H1 (cell line): ENCODE measurements around the gene NFYB. TPM values are rescaled to one million over a fixed set of nuclear protein-coding genes. Genes with fewer than 3 reads are reported as not detected.

ENCODE experiments used
- CTCF ChIA-PET: fragments of 300-600 bp; sonication (Branson Sonifier 250); formaldehyde crosslinking; loops from one replicate; lab custom pipeline; 2021; ENCODE audit not compliant: partially characterized antibody; lab: Charles Lee
- POLR2A ChIA-PET: fragments of 300-600 bp; sonication (Branson Sonifier 250); formaldehyde crosslinking; loops from one replicate; lab custom pipeline; 2021; ENCODE audit warnings: inconsistent platforms; ENCODE audit not compliant: partially characterized antibody; lab: Charles Lee
- DNase-seq, 2 experiments: peaks; one replicate each; pipeline versions ENCODE4 v3.0.0 to v3.0.0-alpha.2; 2010 to 2022; ENCODE audit warnings: low spot score in 2 of 2, low read depth in 1 of 2, mixed read lengths in 1 of 2
- FAIRE-seq: peaks from 2 replicates; lab custom pipeline; 2011; peaks lifted over from hg19 to GRCh38; lab: Jason Lieb, UNC
- H2AFZ ChIP-seq: 2 replicates; pipeline ENCODE4 v1.8.1; 2012; ENCODE audit warnings: low read length, inconsistent platforms
- H2AK5ac ChIP-seq: 2 replicates; pipeline ENCODE4 v1.6.1; 2013; ENCODE audit warnings: low read depth, low read length
- H2BK120ac ChIP-seq: replicated peaks from 2 replicates; pipeline ENCODE3; 2013; ENCODE audit warnings: low read depth, low read length, inconsistent platforms
- H2BK12ac ChIP-seq: 2 replicates; pipeline ENCODE4 v1.6.1; 2013; ENCODE audit warnings: low read depth, low read length
- H2BK15ac ChIP-seq: 2 replicates; pipeline ENCODE4 v1.6.1; 2013; ENCODE audit warnings: low read length
- H2BK20ac ChIP-seq: 2 replicates; pipeline ENCODE4 v1.6.1; 2013; ENCODE audit warnings: low read length
- H2BK5ac ChIP-seq: 2 replicates; pipeline ENCODE4 v1.6.1; 2013; ENCODE audit warnings: low read depth, low read length
- H3K14ac ChIP-seq: 2 replicates; pipeline ENCODE4 v1.6.1; 2013; ENCODE audit warnings: inconsistent platforms; ENCODE audit not compliant: insufficient read length
- H3K18ac ChIP-seq: 2 replicates; pipeline ENCODE4 v1.6.1; 2013; ENCODE audit warnings: low read length; ENCODE audit errors: extremely low read depth
- H3K23ac ChIP-seq: 2 replicates; pipeline ENCODE4 v1.6.1; 2013; ENCODE audit warnings: inconsistent platforms; ENCODE audit not compliant: insufficient read length
- H3K23me2 ChIP-seq: 2 replicates; pipeline ENCODE4 v1.6.1; 2013; ENCODE audit warnings: low read depth, low read length
- H3K27ac ChIP-seq: 2 replicates; pipeline ENCODE4 v1.6.1; 2011; ENCODE audit warnings: low read depth, low read length, inconsistent platforms
- H3K27me3 ChIP-seq, 4 experiments: replicated peaks in 1 of 4; 1 replicate in 1 of 4; 2 replicates in 3 of 4; pipeline versions ENCODE4 v1.6.1 to v1.8.1; 2011 to 2013; ENCODE audit warnings: low read length in 3 of 4, mild to moderate bottlenecking in 3 of 4, inconsistent platforms in 2 of 4, mixed read lengths in 2 of 4, moderate library complexity in 1 of 4; ENCODE audit not compliant: control insufficient read depth in 3 of 4, insufficient read depth in 3 of 4; ENCODE audit errors: extremely low read depth in 1 of 4
- H3K36me3 ChIP-seq, 4 experiments: 2 replicates each; pipeline versions ENCODE4 v1.6.1 to v1.8.1; 2011 to 2013; ENCODE audit warnings: mild to moderate bottlenecking in 4 of 4, low read length in 3 of 4, moderate library complexity in 2 of 4, control low read depth in 1 of 4, inconsistent platforms in 1 of 4; ENCODE audit not compliant: insufficient read depth in 4 of 4, control insufficient read depth in 2 of 4
- H3K4ac ChIP-seq: replicated peaks from 2 replicates; pipeline ENCODE3; 2013; ENCODE audit warnings: low read length, low read depth, mixed read lengths, inconsistent platforms; ENCODE audit not compliant: insufficient read length
- H3K4me1 ChIP-seq, 4 experiments: replicated peaks in 1 of 4; 1 replicate in 1 of 4; 2 replicates in 3 of 4; pipeline versions ENCODE4 v1.6.1 to v1.8.1; 2011 to 2013; ENCODE audit warnings: low read length in 3 of 4, inconsistent platforms in 2 of 4, mixed read lengths in 1 of 4; ENCODE audit not compliant: insufficient read depth in 4 of 4, control insufficient read depth in 3 of 4
- H3K4me2 ChIP-seq, 2 experiments: 2 replicates each; pipeline versions ENCODE4 v1.6.1 to v1.8.1; 2011 to 2013; ENCODE audit warnings: low read depth in 2 of 2, low read length in 2 of 2, control low read depth in 1 of 2, inconsistent platforms in 1 of 2, mild to moderate bottlenecking in 1 of 2; ENCODE audit not compliant: insufficient read depth in 1 of 2
- H3K4me3 ChIP-seq, 4 experiments: fragments of 200-600, 300-600 bp in 1 of 4; sonication (generic), shearing (Covaris generic), sonication (Bioruptor Twin) in 1 of 4; 2 replicates each; pipeline versions ENCODE4 v1.5.1 to v1.8.1; 2011 to 2016; ENCODE audit warnings: low read length in 4 of 4, low read depth in 3 of 4, control low read depth in 2 of 4, inconsistent platforms in 2 of 4, mild to moderate bottlenecking in 2 of 4, mixed read lengths in 1 of 4, moderate library complexity in 1 of 4; ENCODE audit not compliant: insufficient read depth in 2 of 4; ENCODE audit errors: extremely low read depth in 1 of 4
- H3K56ac ChIP-seq: replicated peaks from 2 replicates; pipeline ENCODE3; 2013; ENCODE audit warnings: low read depth, mild to moderate bottlenecking, mixed read lengths, low read length, inconsistent platforms; ENCODE audit not compliant: insufficient read length
- H3K79me1 ChIP-seq: 2 replicates; pipeline ENCODE4 v1.6.1; 2013; ENCODE audit warnings: low read depth, low read length, control low read depth
- H3K79me2 ChIP-seq, 2 experiments: 2 replicates each; pipeline versions ENCODE4 v1.6.1 to v1.8.1; 2012 to 2013; ENCODE audit warnings: low read length in 2 of 2, mild to moderate bottlenecking in 2 of 2, inconsistent platforms in 1 of 2; ENCODE audit not compliant: insufficient read depth in 2 of 2, control insufficient read depth in 1 of 2
- H3K9ac ChIP-seq, 4 experiments: replicated peaks in 1 of 4; 1 replicate in 1 of 4; 2 replicates in 3 of 4; pipeline versions ENCODE4 v1.6.1 to v1.8.1; 2011 to 2013; ENCODE audit warnings: low read depth in 3 of 4, low read length in 3 of 4, control low read depth in 2 of 4, mild to moderate bottlenecking in 2 of 4, moderate library complexity in 2 of 4, inconsistent platforms in 1 of 4; ENCODE audit errors: extremely low read depth in 1 of 4
- H3K9me3 ChIP-seq, 2 experiments: 2 replicates each; pipeline versions ENCODE4 v1.6.1 to v1.8.1; 2012 to 2013; ENCODE audit warnings: mild to moderate bottlenecking in 2 of 2, moderate library complexity in 2 of 2, control low read depth in 1 of 2, inconsistent platforms in 1 of 2, low read depth in 1 of 2, low read length in 1 of 2, mixed read lengths in 1 of 2; ENCODE audit not compliant: insufficient read depth in 2 of 2
- H4K20me1 ChIP-seq, 2 experiments: replicated peaks in 1 of 2; 2 replicates each; pipeline versions ENCODE3 to v1.8.1; 2011 to 2013; ENCODE audit warnings: inconsistent platforms in 2 of 2, low read length in 2 of 2, mild to moderate bottlenecking in 1 of 2; ENCODE audit not compliant: insufficient read depth in 2 of 2, control insufficient read depth in 1 of 2
- H4K5ac ChIP-seq: 2 replicates; pipeline ENCODE4 v1.6.1; 2013; ENCODE audit warnings: low read length, low read depth, mixed read lengths, inconsistent platforms; ENCODE audit not compliant: insufficient read length
- H4K8ac ChIP-seq: 2 replicates; pipeline ENCODE4 v1.8.0; 2013; ENCODE audit warnings: mild to moderate bottlenecking, moderate library complexity, low read length, inconsistent platforms; ENCODE audit not compliant: insufficient read depth; ENCODE audit errors: extremely low read depth
- H4K91ac ChIP-seq: replicated peaks from 2 replicates; pipeline ENCODE3; 2013; ENCODE audit warnings: low read length, mixed read lengths, inconsistent platforms; ENCODE audit not compliant: insufficient read length
- CHD1 ChIP-seq: IDR thresholded peaks from 2 replicates; pipeline ENCODE4 v1.6.1; 2012; ENCODE audit warnings: low read depth, low read length, improper control_type of control experiment
- EP300 ChIP-seq, 2 experiments: IDR thresholded peaks; 1 replicate in 1 of 2; 2 replicates in 1 of 2; pipeline ENCODE4 v1.6.1; 2011 to 2012; ENCODE audit warnings: low read depth in 2 of 2, low read length in 2 of 2, mild to moderate bottlenecking in 2 of 2, borderline replicate concordance in 1 of 2, inconsistent platforms in 1 of 2, moderate library complexity in 1 of 2
- EZH2 ChIP-seq: fragments of 200-600 bp; sonication (generic); IDR thresholded peaks from 2 replicates; pipeline ENCODE4 v1.7.1; 2012; ENCODE audit warnings: low read depth, mild to moderate bottlenecking, moderate library complexity, low read length, inconsistent platforms; ENCODE audit not compliant: severe bottlenecking
- PHF8 ChIP-seq: fragments of 200-600 bp; sonication (generic); conservative IDR thresholded peaks from 2 replicates; pipeline ENCODE4 v1.7.1; 2012; ENCODE audit warnings: low read depth, mild to moderate bottlenecking, inconsistent platforms, low read length, moderate library complexity
- SIN3A ChIP-seq, 2 experiments: IDR thresholded peaks in 1 of 2; conservative IDR thresholded peaks in 1 of 2; 2 replicates each; pipeline ENCODE4 v1.6.1; 2011 to 2012; ENCODE audit warnings: low read length in 2 of 2, improper control_type of control experiment in 1 of 2, low read depth in 1 of 2, mild to moderate bottlenecking in 1 of 2
- SIRT6 ChIP-seq: IDR thresholded peaks from one replicate; pipeline ENCODE4 v1.7.1; 2012; ENCODE audit warnings: low read length, inconsistent platforms
- TAF1 ChIP-seq: IDR thresholded peaks from 2 replicates; pipeline ENCODE4 v1.6.1; 2011; ENCODE audit warnings: mild to moderate bottlenecking, low read depth, low read length
- TAF7 ChIP-seq: optimal IDR thresholded peaks from 2 replicates; pipeline ENCODE3; 2011; ENCODE audit warnings: low read depth, mild to moderate bottlenecking, inconsistent platforms, low read length, moderate library complexity, borderline replicate concordance
- TEAD4 ChIP-seq: IDR thresholded peaks from 2 replicates; pipeline ENCODE4 v1.6.1; 2012; ENCODE audit warnings: low read depth, low read length, inconsistent platforms, mixed read lengths
- YY1 ChIP-seq: IDR thresholded peaks from 2 replicates; pipeline ENCODE4 v1.6.1; 2011; ENCODE audit warnings: low read depth, mild to moderate bottlenecking, low read length
- WGBS, 2 experiments: shearing (Covaris generic) in 1 of 2; methylation state at CpG; one replicate each; pipeline versions ENCODE4 v1.1.6 to v1.1.7; 2013 to 2015; ENCODE audit warnings: low lambda C conversion rate in 2 of 2, mixed read lengths in 2 of 2, inconsistent platforms in 1 of 2, low coverage in 1 of 2, missing lambda C conversion rate in 1 of 2; ENCODE audit not compliant: insufficient replicate concordance in 2 of 2, insufficient coverage in 1 of 2, insufficient read length in 1 of 2; ENCODE audit errors: extremely low coverage in 1 of 2, missing lambda C conversion rate in 1 of 2; 5-methylcytosine and 5-hydroxymethylcytosine counted together
- polyA plus RNA-seq, 7 experiments: library from polyadenylated mRNA; depleted of rRNA in 3 of 7; stranded (reverse) in 5 of 7; unstranded in 2 of 7; fragments of >200 nt in 5 of 7; fragments of 200-250 nt in 2 of 7; gene quantifications; 1 replicate in 5 of 7; 2 replicates in 1 of 7; 4 replicates in 1 of 7; pipeline versions ENCODE4 v1.2.1 to v1.2.3, GENCODE V29; 2011 to 2013; ENCODE audit warnings: missing spikeins in 2 of 7, mixed read lengths in 2 of 7
- total RNA-seq: library from RNA; stranded (reverse); fragmentation: NEBNext Ultra II Directional; extraction: Animal tissue kit (Norgen Biotek cat#: 25700); gene quantifications from 2 replicates; pipeline ENCODE4 v1.2.1, GENCODE V29; 2021

Gene NFYB
- total and polyA plus RNA-seq, 2 of the 8 experiments (the other 6 are each of a cell fraction or from before 2014, with no cell fraction given), result 29.1 to 43.5 TPM

GRCh38 chr12:104072099-104072498 lies 65.9 kb downstream of the NFYB start:
- H2BK5ac ChIP-seq, result no peak overlapping the region
- no peaks in the 10 kb centered on the region for H3K79me1 ChIP-seq
- H3K36me3 ChIP-seq, result no peaks in the 10 kb centered on the region
- H3K4me2 ChIP-seq, result no peak overlapping the region
- TF ChIP-seq SIRT6 (no peak), TEAD4 (no peak), TAF7 (no peak), CHD1 (no peak), TAF1 (no peak), EP300 (IDR thresholded peaks at IDR 0.05; ENCODE audit: borderline replicate concordance in 1 of 2, low read depth in 2 of 2, low read length in 2 of 2) (no peak), SIN3A (conservative IDR thresholded peaks at IDR 0.05 in 1 of 2, IDR thresholded peaks at IDR 0.05 in 1 of 2; ENCODE audit: low read depth in 1 of 2, low read length in 2 of 2) (no peak), EZH2 (no peak), YY1 (no peak), PHF8 (no peak)
- no peaks in the 10 kb centered on the region for H3K9me3 ChIP-seq
- H3K4me1 ChIP-seq, result no peaks in the 10 kb centered on the region
- H3K56ac ChIP-seq, result no peak overlapping the region
- no peak overlapping the region for H2BK120ac ChIP-seq
- H3K18ac ChIP-seq, result no peak overlapping the region
- no peak overlapping the region for H2BK12ac ChIP-seq
- no peak overlapping the region for H2BK20ac ChIP-seq
- H2AFZ ChIP-seq, result no peak overlapping the region
- H3K4me3 ChIP-seq, result no peak overlapping the region
- H4K8ac ChIP-seq, result no peak overlapping the region
- H3K9ac ChIP-seq, result no peak overlapping the region
- H3K23me2 ChIP-seq, result no peaks in the 10 kb centered on the region
- whole genome bisulfite sequencing, 2 experiments, result 90% methylated on average over 2 of the region's 2 CpGs; no CpG with 5 or more reads in 1 of the 2 experiments
- H3K14ac ChIP-seq, result no peak overlapping the region
- no peak overlapping the region for H4K5ac ChIP-seq
- no peaks in the 10 kb centered on the region for H4K20me1 ChIP-seq
- H4K91ac ChIP-seq, result no peak overlapping the region
- no peak overlapping the region for H3K27ac ChIP-seq
- H2BK15ac ChIP-seq, result no peak overlapping the region
- FAIRE-seq, result no peak
- H3K27me3 ChIP-seq, result no peaks in the 10 kb centered on the region
- ChIA-PET CTCF (no interaction called here), POLR2A (no interaction called here)
- H2AK5ac ChIP-seq, result no peak overlapping the region
- H3K79me2 ChIP-seq, result no peaks in the 10 kb centered on the region
- no peak overlapping the region for H3K4ac ChIP-seq
- DNase-seq, result no peak
- no peak overlapping the region for H3K23ac ChIP-seq
